LNCaP clone FGC (cell line): Measurements from ENCODE around the gene RBMX2.

ENCODE experiments used
- DNase-seq: peaks from one replicate; pipeline ENCODE4 v3.0.0-alpha.2; 2011; ENCODE audit warnings: low read depth
- H3K4me3 ChIP-seq: 2 replicates; pipeline ENCODE4 v1.5.1; 2011; ENCODE audit warnings: mild to moderate bottlenecking, low read depth, low read length, control low read depth
- CTCF ChIP-seq: IDR thresholded peaks from 2 replicates; pipeline ENCODE4 v1.5.1; 2012; ENCODE audit warnings: mild to moderate bottlenecking; ENCODE audit not compliant: control insufficient read depth, insufficient read depth; ENCODE audit errors: extremely low read depth

RBMX2 gene

GRCh38 chrX:130446974-130447373 lies 45.2 kb downstream of the RBMX2 start:
- DNase-seq, result no peak
- no peak overlapping the region for H3K4me3 ChIP-seq
- no peak for TF ChIP-seq CTCF
